Measurements from ENCODE around the gene ANP32A.

The ANP32A gene

DNA sequence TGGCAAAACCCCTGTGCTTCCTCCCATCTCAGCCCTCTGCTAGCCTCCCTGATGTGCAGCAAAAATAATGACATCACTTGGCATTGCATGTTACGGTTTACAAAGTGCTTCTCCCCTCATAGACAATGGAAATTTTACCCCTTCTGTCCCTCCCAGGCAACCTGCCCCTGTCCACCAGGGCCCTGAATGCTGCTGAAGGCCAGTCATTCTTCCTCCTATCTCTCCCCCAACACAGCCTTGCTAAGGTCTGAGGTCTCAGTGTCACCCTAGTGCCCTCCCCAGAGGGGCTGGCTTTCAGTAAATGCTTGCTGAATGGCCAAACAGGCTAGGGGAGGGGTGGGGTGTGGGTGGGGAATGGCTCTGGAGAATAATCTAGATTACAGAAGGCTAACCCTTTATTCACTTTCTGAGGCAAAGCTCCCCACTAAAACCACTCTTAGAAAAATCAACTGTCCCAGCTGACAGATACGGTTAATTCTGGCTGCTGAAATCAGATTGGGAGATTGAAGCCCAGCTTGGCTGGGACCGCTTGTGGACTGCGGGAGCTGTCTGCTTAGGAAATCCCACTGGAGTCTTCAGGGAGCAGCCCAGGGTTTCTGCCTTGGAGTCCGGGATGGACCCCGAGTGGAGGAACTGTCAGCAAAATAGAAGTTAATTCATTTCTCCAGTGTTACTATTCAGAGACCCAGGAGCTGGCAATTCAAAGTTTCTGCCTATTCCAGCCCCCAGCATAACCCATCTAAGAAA lies 22.9 kb downstream of the ANP32A start:
- no peak for DNase-seq

DNA sequence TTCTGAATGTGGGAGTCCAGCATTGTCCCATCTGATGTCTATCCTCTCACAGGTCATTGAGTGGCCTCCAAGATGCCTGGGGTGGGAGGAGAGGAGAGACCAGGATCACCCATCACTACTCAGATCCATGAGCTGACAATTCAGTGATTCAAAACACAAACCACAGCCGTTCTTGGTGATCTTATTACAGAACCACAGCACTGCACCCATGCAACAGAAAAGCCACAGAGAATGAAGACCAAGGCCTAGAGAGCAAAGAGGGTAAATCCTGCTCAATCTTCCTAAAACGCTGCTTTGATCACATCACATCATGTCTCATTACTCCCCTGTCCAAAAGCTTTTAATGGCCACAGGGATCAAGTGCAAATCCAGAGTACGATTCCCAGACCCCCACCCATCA lies 23.5 kb downstream of the ANP32A start:
- peak; percentile 15 for DNase-seq

DNA sequence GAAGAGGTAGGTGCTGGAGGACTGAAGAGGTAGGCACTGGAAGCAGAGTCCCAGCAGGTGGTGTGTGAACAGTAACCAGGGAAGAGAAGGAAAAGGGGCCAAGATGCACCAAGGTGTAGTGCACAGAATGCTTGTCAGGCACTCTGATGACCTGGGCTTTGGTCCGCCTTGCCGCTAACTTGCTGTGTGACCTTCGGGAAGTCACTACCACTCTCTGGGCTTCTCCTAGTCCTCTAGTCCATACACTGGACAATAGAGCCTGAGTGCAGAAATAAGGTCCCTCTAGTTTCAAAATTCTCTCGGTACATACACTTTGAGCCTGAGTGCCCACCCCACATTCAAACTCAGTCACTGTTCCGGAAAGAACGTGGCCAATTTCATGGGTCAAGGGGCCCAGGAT lies 24.1 kb downstream of the ANP32A start:
- no peak for DNase-seq

DNA sequence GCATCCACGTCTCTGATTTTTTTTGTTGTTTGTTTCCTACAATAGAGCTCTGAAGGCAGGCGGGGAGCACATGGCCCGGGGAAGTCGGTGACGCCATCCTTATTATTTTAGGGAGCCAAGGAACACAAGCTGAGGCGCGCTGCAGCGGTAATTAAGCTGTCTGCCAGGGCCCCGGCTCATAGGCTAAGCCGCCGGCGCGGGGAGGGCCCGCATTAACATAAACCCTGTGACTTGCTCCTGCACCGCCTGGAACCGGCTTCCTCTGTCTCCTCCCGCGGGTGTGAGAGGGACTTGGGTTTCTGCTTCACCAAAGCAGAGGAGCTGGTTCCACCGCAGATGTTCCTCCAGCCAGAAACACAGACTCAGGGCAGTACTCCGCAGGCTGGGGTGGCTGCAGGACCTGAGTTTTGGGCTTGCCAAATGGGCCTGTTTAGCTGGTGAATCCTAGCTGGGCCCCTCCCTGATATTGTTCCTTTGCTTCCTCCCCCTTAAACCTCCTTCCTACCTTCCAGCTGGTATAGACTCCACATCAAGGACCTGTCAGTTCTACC lies 25.3 kb downstream of the ANP32A start:
- peak; percentile 66 for DNase-seq

DNA sequence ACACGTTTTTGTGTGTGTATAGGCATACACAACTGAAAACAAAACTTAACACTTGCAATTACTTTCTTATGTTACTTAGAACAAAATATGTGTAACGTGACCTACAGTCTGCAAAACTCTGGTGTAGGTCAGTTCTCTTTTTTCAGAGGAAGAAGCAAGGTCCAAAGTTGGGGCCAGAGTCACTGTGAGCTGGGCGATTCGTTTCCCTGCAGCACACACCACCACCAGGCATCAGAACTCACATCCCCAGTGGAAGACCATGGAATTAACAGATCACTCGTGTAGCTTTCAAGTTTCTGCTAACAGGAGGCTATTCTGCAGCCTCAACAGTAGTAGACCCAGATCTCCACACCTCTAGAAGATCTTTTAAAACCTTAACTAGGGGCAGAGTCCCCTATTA lies 25.8 kb downstream of the ANP32A start:
- no peak for DNase-seq

DNA sequence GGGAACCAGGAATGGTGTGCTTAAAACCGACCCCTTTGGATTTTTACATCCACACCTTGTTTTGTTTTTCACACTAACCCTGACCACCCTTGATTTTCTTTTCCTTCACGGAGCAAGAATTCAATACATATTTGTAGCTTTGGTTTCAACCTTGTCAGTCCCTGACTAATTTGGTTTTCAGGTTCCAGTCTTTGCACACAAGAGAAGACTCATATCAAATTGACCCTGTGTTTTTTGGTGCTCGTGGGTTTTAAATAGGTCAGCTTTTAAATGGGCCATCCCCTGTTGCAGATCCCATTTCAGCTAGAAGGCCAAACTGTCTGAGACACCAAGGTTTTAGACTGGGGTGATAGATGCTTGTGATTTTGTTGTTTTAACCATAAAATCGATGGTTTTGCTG lies 26.4 kb downstream of the ANP32A start:
- no peak for DNase-seq

DNA sequence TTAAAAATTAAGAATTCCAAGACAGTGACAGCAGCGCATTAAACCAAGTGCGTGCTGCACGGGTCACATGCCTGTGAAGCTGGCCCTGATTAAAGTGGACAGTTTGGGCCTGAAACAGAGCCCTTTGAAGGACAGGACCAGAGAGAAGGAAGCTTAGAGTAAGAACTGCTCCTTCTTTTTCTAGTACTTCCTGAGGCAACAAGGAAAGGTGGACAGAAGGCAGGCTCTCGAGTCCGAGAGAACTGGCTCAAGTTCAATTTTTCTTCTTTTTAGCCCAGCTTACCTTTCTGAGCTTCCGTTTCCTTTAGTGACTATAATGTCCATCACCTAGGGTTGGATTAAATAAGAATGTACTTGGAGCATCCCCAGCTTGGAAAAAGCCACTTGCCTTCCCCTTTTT lies 26.9 kb downstream of the ANP32A start:
- DNase-seq, result no peak

DNA sequence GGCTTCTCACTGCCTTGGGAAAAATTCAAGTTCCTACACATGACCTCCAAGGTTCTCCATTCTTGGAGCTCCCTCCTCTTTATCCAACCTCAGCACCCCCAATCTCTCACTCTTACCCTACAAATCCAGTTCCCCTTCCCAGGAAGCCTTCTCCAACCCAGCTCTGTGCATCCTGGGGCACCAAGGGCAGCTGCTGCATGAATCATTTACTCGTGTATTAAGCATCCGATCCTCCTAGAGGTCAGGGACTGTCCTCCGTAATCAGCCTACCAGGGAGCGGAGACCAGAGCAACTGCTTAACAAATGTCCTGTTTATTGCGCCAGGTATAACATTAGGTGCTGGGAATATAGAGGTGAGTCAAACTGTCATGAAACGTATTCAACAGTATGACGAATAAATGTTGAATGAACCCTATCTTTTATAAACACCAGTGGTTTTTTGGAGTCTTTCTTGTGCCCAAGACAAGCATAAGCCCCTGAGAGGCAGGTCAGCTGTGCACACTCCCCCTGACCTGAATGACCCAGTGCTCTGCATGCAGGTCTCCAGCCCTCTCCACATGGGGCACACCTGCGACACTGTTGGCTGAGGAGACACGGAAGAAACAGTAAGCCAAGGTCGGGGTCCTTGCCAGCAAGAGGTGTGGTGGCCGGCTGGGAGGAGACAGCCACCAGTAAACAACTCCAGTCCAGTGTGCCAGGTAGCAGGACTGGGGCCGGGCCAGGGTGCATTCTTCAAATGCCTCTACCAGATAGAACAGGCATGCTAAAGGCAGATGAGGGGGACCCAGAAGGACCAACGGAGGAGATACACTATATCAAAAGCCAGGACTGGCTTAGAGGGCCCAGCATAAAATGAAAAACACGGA lies 27.6 kb downstream of the ANP32A start:
- no peak for DNase-seq

DNA sequence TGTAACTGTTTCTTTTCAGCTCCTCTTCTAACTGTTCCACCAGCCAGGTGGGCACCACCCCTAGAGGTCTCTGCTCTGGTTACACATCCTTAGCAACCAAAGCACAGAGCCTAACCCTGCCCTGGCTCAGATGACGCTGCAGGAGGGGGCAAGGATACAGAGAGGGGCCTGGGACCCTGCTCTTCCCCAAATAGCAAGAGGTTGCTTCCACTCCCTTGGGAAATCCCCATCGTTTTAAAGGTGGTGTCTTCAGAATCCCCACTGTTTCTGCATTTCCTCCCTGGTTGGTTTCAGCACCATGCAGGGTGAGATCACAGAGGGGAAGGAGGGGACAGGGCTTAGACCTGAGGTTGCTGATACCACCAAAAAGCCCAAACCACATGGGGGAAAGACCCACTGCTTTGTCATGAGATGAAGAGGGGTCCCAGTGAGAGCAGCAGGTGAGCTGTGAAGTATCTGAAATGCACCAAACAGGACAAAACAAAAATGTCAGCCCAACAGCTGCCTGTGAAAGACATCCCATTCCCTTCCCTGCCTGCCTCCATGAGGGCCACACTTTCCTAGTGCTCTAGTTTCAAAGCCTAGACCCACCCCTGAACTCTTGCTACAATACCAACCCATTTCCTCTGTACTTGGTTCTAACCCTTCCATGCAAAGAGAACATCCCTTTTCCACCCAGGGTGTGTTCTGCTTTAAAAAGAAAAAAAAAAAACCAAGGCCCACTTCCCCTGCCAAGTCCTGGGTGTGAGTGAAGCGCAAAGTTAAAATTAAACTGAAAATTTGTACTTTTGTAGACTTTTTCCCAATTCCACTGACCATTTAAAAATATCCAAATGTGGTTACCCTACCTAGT lies 29.0 kb downstream of the ANP32A start:
- no peak for DNase-seq

DNA sequence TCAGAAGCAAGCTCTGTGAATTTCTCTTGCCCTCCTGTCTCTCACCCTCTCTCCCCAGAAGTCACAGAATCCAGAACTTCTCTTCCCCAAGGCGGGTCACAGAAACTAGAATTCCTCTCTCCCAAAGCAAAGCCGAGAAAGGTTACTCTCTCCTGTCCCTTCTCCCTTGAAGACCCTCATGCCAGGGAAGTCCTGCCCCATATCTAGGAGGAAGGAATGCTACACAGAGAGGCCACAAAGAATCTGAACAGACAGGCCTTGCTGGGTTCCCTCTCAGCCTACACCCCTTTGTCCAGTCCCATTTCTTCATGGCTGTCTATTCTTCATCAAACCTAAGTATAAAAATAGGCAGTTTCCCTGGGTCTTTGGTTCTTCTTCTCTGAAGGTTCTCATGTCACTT lies 29.8 kb downstream of the ANP32A start:
- DNase-seq, result no peak

DNA sequence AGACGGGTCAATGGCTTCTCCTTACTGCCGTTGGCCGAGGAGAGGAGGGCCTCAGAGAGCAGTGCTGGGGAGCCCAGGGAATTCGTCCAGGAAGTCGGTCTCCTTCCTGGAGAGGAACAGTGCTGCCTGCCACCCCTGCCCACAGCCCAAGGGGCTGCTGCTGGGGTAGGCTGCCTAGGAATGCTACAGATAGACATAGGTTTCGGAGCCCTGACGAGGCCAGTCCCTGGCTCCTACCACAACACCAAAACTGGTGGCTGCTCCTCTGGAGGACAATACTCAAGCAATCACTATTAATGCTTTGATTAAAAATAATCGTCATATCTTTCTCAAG lies 30.5 kb downstream of the ANP32A start:
- no peak for DNase-seq

DNA sequence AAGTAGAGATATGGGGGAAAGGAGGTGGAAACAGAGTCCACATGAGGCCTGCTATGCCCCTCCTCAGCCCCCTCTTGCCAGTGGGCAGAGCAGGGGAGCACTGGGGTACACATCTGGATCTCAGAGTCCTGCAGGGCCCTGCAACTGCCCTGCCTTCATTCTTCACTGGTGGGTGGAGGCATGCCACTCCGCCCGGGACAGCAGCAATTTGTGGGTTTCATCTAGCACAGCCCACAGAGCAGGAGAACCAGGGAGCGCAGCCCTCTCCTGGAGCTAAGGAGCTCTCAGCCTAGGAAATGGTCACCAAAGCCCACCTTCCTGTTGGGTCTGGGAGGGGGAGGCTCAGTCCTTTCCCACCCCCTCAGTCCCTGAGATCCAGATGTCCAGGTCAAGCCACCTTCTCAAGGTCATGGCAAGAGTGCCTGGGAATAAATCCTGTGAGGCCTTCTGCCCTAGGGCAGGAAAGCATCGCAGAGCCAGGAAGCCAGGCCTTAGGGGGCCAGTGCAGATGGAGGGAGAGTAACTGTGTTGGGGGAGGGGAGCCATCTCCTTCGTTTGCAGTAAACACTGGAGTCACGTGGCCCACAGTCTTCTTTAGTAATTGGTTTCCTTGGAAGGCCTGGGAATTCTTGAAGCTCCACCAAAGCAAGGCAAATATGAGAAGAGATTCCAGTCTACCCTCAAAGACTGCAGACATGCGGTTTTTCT lies 31.0 kb downstream of the ANP32A start:
- DNase-seq, result peak; percentile 18

DNA sequence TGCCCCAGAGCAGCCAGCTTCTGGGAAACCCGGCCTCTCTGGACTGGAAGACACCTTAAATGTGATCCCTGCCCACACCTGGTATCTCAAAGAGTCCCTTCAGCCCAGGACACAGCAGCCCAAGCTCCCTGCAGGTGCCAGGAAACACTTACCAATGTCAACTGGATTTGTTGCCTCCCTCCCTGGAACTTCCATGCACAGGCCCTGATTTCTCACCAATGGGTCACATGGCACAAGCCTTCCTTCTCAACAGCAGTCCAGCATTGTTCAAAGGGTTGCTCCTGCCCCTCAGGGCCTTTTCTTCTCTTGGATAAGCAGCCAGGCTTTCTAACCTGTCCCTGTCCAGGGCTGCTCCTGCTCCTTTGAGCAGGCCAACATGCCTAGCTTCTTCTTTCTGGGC lies 31.6 kb downstream of the ANP32A start:
- DNase-seq, result no peak

DNA sequence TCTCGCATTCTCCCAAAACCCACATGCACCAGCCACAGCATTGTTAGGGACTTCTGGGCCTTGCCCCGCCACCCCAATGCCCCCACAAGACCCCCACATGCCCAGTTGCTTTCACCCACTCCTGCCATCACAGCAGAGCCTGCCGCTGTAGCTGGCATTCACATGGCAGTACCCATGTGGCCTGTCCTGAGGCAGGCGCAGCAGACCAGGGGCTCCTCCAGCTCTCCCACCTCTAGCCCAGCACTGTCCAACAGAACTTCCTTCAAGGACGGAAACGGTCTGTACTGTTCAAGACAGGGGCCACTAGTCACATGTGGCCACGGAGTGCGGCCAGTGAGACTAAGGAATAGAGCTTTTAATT lies 32.5 kb downstream of the ANP32A start:
- no peak for DNase-seq

DNA sequence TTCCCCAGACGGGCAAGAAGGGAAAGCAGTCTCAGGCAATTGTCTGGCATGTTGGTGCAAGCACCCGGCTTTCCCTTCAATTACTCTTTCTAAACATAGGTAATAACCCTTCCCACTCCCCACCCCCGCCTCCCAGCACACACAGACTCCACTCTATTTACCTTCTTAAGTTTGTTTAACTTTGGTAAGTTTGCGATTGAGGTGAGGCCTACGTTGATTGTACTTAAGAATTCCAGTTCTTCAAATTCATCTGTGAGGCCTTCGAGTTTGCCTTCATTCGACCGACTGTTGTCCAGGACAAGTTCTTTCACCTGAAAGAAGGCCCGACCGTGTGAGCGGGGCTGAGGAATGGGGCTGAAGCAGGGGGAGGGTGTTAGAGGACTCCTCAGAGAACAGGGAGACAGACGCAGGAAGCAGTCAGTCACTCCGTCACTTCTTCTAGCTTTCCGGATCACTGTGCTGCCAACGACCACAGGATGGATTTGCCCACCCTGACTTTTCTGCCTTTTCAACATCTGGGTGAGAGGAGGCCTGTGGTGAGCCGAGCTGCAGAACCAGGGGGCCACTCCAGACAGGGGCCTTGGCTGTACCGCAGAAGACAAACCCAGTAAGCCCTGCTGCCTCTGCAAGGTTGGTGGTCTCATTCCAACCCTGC lies 33.0 kb downstream of the ANP32A start:
- no peak for DNase-seq

DNA sequence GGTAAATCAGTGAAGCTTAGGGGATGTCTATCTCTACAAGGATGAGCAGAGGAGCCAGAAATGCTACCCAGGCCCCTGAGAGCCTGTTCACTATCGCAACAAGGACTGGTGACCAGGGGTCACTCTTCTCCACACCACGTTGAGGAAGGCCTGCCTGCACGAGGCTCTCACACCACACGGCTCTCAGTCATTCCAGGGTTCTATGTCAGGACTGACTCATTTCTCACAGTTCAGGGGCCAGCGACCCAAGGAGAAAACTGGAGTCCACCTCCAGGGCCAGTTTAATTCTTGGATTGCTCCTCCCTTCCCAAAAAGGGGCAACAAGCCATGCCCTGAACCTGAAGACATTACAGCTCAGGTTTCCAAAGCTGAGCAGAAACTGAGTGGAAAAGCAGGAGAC lies 33.9 kb downstream of the ANP32A start:
- peak; percentile 18 for DNase-seq

DNA sequence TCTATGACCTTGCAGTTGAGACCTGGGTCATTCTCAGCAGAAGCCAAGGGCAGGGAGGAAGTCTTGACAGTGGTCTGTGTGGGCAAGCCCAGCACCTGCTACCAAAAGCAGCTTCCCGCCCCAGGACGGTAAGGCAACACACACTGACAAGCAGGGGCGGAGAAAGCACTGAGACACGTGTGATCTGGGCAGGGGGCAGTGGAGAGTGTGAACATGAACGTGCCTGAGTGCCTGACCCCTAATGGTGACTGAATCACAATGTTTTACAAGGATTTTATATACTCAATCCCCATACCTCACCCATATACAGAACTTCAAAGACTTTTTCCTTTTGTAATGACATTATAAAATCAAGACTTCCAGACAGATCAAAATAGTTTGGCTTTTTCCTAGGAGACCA lies 35.2 kb downstream of the ANP32A start:
- no peak for DNase-seq

DNA sequence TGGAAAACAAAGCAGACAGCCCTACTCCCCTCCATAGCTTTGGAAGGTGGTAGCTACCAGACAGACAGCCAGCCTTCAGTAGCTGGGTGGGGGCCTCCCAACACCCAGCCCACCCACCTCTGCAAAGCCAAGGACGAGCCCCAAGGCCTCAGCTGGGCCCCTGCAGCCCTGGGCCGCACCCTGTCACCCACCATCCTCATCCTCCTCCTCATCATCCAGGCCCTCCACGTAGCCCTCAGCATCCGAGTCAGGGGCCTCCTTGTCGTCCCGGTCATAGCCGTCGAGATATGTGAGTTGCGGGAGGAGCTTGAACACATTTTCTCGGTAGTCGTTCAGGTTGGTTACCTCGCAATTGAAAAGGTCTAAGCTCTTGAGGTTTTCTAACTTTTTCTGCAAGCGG lies 36.5 kb downstream of the ANP32A start:
- DNase-seq, result no peak

DNA sequence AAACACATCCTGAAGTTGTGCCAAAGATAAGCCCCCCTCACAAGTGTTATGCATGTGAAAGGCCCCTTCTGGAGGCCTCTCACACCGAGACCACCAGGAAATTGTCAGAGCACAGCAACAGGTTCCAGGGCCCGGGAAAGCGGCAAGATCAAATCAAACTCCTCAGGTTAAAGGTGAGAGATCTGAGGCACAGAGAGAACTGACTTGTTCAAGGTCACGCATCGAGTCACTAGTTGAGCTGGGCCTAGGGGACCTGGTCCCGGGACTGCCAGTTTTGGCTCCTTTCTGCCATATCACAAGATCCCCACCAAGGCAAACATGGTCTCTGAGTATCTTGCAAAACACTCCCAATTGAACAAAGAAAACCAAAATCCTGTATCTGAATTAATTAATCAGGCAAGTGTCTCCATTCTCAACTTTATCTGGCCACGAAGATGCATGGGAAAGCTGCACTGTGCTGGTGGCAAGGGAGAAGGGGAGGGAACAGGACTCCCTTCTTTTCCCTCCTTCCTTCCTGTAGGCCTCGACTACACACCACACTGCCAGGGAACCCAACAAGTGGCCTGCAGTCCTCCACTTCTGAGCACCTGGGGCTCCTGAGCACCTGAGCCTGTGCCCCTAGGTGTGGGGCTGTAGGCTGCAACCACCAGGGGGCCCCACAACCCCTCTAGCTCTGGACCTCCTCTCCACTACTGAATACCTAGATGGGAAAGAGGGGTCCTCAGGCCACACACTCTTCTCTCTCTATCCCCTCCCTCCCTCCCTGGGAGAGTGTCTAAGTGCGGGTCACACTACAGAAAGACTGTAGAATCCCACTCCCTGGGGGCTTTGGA lies 37.3 kb downstream of the ANP32A start:
- no peak for DNase-seq

DNA sequence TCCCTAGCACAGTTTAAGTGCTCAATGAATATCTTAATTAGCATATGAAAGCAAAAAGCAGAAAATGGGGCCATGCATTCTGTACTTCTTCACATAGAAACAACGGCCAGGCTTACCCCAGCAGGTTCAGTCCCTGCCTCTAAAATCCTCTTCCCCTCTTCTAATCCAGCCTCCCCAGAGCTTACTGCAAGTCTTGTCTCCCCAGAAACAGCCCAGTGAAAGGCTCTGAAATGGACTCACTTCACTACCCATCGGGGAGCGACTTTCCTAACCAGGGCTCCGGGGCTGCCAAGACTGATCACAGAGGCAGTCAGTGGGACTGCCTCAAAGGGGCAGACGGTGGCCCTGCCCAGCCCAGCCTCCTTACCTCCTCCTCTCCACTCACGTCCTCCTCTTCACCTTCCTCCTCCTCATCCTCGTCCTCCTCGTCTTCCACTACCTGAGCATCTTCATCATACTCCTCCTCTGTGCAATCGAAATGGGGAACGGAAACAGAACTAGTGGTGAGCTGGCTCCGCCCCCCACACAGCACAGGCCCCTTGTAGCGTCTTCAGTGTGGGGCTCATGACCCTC lies 38.0 kb downstream of the ANP32A start:
- no peak for DNase-seq
